ENCODE measurements around the gene DKK3.

Gene DKK3

DNA sequence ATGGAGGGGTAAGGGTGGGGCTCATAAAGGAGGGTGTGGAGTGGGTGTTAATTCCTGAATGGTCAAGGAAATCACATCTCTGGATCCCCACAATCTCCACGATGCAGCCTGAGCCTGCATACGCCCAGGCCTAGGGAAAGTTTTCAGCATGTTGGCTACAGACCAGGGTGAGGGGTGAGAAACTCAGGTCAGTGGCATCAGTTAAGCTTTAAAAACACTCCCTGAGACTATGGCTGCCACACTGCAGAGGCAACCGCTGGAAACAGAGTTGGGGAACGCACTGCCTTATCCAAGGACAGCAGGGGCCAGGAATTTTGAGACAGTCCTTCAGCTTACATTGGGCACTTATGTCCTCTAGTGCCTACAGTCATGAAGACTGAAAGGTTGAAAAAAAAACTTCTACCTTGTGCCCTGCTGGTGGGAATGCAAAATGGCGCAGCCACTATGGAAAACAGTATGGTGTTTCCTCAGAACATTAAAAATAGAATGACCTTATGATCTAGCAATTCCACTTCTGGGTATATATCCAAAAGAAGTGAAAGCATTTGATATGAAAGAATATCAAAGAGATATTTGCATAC is 19.7 kb downstream of the DKK3 start:
- no peak overlapping the region for H3K27ac ChIP-seq (ENCODE audit: low read depth, low read length)
- no peaks in the 10 kb centered on the region; the same call in 1 of the 2 replicates for H3K9me3 ChIP-seq (ENCODE audit: control insufficient read depth, insufficient read depth, low read depth, low read length)
- no peaks in the 10 kb centered on the region for H3K27me3 ChIP-seq (ENCODE audit: control insufficient read depth, insufficient read depth, low read length)
- peaks cover 31% of the 10 kb centered on the region for H3K4me1 ChIP-seq (ENCODE audit: control insufficient read depth, insufficient read depth, low read length)
- no peak overlapping the region for H3K4me3 ChIP-seq (ENCODE audit: low read depth, low read length)
- no peak overlapping the region for H3K9ac ChIP-seq (ENCODE audit: low read length)
- no peaks in the 10 kb centered on the region for H3K36me3 ChIP-seq (ENCODE audit: control insufficient read depth, insufficient read depth, low read length)

DNA sequence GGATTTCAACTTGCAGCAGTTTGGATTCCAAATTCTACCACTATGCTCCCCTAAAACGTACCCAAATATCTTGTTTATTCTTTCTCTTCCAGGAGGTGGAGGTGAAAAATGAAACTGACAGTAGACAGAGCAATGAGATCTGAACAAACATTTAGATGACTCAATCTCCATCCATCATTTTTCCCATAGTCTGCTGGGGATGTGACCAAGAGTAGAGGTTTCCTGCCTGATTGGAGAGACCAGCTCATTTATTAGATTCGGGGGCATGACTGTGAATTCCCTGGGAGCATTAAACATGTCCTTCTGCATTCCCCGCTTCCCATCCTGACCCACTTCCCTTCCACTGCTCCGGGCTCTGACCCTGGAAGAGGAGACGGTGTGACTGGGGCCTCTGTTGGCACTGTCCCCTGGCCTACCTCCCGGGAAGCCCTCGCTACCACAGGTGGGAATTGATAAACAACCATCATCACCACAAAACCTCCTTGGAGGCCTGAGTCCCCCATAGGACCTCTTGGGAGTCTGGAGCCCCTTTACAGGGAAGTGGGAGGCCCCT is 20.3 kb downstream of the DKK3 start:
- Histone ChIP-seq H3K36me3 (ENCODE audit: control insufficient read depth, insufficient read depth, low read length) (no peaks in the 10 kb centered on the region), H3K4me3 (ENCODE audit: low read depth, low read length) (no peak overlapping the region), H3K4me1 (ENCODE audit: control insufficient read depth, insufficient read depth, low read length) (peaks cover 27% of the 10 kb centered on the region), H3K27me3 (ENCODE audit: control insufficient read depth, insufficient read depth, low read length) (no peaks in the 10 kb centered on the region), H3K9ac (ENCODE audit: low read length) (no peak overlapping the region), H3K27ac (ENCODE audit: low read depth, low read length) (no peak overlapping the region), H3K9me3 (ENCODE audit: control insufficient read depth, insufficient read depth, low read depth, low read length) (no peaks in the 10 kb centered on the region; the same call in 1 of the 2 replicates)

DNA sequence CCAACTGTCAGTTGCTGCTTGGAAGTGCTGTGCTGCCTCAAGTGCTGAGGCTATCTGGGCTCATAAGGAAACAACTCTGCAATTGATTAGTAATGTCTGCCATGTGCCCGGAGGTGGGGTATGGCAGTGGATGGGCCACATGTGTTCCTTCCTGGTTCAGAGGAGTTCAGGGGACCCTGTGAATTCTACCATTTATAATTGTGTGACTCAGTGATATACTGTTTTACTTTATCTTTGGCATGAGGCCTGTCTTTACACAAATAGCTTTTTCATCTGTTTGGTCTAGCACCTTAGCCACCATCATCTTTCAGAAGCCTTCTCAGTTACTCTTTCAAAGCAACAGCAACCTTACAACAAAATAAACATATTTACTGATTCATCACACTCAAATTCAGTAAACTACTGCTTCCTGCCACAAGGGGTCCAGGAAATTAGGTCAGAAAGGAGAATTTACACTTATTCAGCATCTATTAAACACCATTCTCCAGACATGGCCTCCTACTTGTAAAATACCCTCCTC is 20.9 kb downstream of the DKK3 start:
- Histone ChIP-seq H3K9me3 (ENCODE audit: control insufficient read depth, insufficient read depth, low read depth, low read length) (no peaks in the 10 kb centered on the region; the same call in 1 of the 2 replicates), H3K4me1 (ENCODE audit: control insufficient read depth, insufficient read depth, low read length) (peaks cover 27% of the 10 kb centered on the region), H3K36me3 (ENCODE audit: control insufficient read depth, insufficient read depth, low read length) (no peaks in the 10 kb centered on the region), H3K27me3 (ENCODE audit: control insufficient read depth, insufficient read depth, low read length) (no peaks in the 10 kb centered on the region), H3K27ac (ENCODE audit: low read depth, low read length) (no peak overlapping the region), H3K4me3 (ENCODE audit: low read depth, low read length) (no peak overlapping the region), H3K9ac (ENCODE audit: low read length) (no peak overlapping the region)

DNA sequence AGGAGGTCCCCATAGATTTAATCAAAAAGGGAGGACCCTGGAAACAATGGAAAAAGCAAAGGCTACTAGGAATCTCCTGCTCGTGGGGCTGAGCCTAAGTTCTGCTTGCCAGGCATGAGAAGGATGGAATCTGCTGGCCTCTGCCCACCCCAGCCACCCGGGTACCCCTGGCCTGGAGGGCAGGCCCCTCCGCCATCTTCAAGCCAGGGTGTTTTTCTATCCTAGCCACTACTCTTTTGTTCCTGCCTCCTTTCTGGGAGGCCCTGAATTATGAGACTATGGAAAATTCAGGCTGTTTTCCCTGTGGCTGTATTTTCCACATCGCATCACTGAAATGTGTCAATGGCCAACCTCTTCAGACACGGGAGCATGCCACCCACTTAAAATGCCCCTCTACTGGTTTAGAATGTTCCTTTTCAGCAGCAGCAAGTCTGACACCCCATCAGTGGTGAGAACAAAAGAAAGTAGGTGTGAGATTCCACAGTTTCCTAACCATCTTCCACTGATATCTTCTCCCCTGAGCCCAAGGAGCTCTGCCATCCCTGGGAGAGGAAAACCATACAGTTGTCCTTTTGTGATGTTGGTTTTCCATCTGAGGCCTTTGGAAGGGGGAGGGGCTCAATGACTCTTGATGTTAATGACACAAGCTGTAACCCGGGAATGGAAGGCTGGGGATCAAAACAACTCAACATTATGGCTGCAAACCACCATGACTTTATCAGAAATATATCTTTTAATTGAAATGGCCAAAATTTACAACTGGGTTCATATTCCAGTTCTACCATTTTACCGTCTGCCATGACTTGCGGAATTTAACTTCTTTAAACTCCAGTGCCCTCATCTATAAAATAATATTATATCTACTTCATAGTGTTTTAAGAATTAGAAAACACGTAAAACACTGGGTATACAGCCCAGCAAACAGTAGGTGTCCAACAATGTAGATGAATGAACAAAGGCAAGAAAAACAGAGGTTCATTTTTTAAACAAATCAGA is 22.2 kb downstream of the DKK3 start:
- H3K27ac ChIP-seq (ENCODE audit: low read depth, low read length) = peak overlapping the region; percentile 66; the same call in 1 of the 2 replicates
- no peaks in the 10 kb centered on the region for H3K36me3 ChIP-seq (ENCODE audit: control insufficient read depth, insufficient read depth, low read length)
- peaks cover 4% of the 10 kb centered on the region; the same call in 1 of the 2 replicates for H3K9me3 ChIP-seq (ENCODE audit: control insufficient read depth, insufficient read depth, low read depth, low read length)
- H3K4me3 ChIP-seq (ENCODE audit: low read depth, low read length) = no peak overlapping the region
- H3K9ac ChIP-seq (ENCODE audit: low read length) = peak overlapping the region; percentile 46
- H3K4me1 ChIP-seq (ENCODE audit: control insufficient read depth, insufficient read depth, low read length) = peaks cover 27% of the 10 kb centered on the region
- no peaks in the 10 kb centered on the region for H3K27me3 ChIP-seq (ENCODE audit: control insufficient read depth, insufficient read depth, low read length)

DNA sequence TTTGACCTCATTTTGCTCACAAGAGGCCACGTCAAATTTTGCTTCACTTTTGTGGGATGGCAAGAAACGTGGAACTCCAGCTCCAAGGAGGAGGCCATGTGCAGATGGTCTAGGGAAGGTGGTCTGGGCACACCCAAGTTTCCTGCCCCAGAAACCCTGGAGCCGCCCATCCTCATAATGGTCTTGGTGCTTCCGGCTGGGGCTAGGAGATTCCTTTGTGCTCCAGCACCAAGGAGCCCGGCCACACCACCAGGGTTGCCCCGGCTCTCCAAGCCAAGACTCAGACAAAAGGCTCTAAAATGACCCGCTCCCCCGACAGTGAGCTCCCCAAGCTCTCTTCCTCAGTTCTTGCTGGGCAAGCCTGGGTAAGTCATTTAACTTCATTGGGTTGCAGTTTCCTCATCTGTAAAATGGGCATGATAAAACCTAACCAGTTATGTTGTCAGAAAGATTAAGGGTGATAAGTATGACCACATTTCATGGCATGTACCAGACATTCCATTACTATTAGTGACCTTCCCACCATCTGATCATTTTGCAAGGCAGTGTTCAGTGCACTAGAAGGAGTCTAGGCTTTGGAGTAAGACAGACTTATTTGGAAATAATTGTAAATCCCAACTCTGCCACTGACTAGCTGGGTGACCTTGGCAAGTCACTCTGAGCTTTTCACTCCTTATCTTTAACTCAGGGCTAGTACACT is 23.3 kb downstream of the DKK3 start:
- H3K27ac ChIP-seq (ENCODE audit: low read depth, low read length) = peak overlapping the region; percentile 56; the same call in 1 of the 2 replicates
- H3K9me3 ChIP-seq (ENCODE audit: control insufficient read depth, insufficient read depth, low read depth, low read length) = peaks cover 9% of the 10 kb centered on the region; the same call in 1 of the 2 replicates
- H3K4me1 ChIP-seq (ENCODE audit: control insufficient read depth, insufficient read depth, low read length) = peaks cover 30% of the 10 kb centered on the region
- H3K36me3 ChIP-seq (ENCODE audit: control insufficient read depth, insufficient read depth, low read length) = no peaks in the 10 kb centered on the region
- no peak overlapping the region for H3K4me3 ChIP-seq (ENCODE audit: low read depth, low read length)
- H3K27me3 ChIP-seq (ENCODE audit: control insufficient read depth, insufficient read depth, low read length) = no peaks in the 10 kb centered on the region
- peak overlapping the region; percentile 46 for H3K9ac ChIP-seq (ENCODE audit: low read length)

DNA sequence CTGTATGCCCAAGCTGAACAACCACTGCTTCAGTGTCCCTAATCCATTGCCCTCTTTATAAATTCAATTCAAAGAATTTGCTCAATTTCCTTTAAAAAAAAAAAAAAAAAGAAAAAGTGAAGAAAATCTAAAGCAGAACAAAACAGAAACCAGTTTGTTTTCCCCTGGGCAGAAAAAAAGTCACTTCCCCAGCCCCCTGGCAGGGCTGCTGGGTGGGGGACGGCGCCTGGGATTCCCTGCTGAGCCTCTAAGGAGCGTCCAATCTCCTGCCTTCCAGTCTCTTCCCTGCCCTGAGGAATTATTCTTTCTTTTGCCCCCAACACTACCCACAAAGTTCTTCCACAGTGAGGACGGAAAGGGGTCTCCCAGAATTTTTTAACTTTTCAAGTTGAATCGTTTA is 23.9 kb downstream of the DKK3 start:
- peak overlapping the region; percentile 56; the same call in 1 of the 2 replicates for H3K27ac ChIP-seq (ENCODE audit: low read depth, low read length)
- H3K9ac ChIP-seq (ENCODE audit: low read length) = no peak overlapping the region
- H3K9me3 ChIP-seq (ENCODE audit: control insufficient read depth, insufficient read depth, low read depth, low read length) = peaks cover 9% of the 10 kb centered on the region; the same call in 1 of the 2 replicates
- no peaks in the 10 kb centered on the region for H3K36me3 ChIP-seq (ENCODE audit: control insufficient read depth, insufficient read depth, low read length)
- peaks cover 36% of the 10 kb centered on the region for H3K4me1 ChIP-seq (ENCODE audit: control insufficient read depth, insufficient read depth, low read length)
- no peaks in the 10 kb centered on the region for H3K27me3 ChIP-seq (ENCODE audit: control insufficient read depth, insufficient read depth, low read length)
- no peak overlapping the region for H3K4me3 ChIP-seq (ENCODE audit: low read depth, low read length)

DNA sequence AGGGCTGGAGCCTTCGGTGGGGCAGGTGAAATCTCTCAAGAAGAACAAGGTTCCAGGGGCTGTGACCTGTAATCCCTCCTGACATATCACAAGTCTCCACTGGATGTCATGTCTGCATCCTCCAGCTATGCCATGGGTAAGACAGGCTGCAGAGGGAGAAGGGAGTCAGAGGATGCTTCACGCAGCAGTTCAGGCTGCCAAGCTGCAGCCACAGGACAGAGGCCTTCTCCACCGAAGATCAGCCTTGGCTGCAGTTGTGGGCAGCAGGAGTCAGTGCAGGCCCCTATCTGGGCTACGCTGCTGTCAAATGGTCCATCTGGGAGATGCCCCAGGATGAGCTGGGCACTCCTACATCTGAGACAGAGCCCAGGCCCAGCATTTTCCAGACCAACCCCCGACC is 25.0 kb downstream of the DKK3 start:
- H3K4me3 ChIP-seq (ENCODE audit: low read depth, low read length) = no peak overlapping the region
- H3K9me3 ChIP-seq (ENCODE audit: control insufficient read depth, insufficient read depth, low read depth, low read length) = peaks cover 9% of the 10 kb centered on the region; the same call in 1 of the 2 replicates
- no peak overlapping the region for H3K27ac ChIP-seq (ENCODE audit: low read depth, low read length)
- no peaks in the 10 kb centered on the region for H3K36me3 ChIP-seq (ENCODE audit: control insufficient read depth, insufficient read depth, low read length)
- no peaks in the 10 kb centered on the region for H3K27me3 ChIP-seq (ENCODE audit: control insufficient read depth, insufficient read depth, low read length)
- H3K9ac ChIP-seq (ENCODE audit: low read length) = no peak overlapping the region
- peaks cover 41% of the 10 kb centered on the region for H3K4me1 ChIP-seq (ENCODE audit: control insufficient read depth, insufficient read depth, low read length)

DNA sequence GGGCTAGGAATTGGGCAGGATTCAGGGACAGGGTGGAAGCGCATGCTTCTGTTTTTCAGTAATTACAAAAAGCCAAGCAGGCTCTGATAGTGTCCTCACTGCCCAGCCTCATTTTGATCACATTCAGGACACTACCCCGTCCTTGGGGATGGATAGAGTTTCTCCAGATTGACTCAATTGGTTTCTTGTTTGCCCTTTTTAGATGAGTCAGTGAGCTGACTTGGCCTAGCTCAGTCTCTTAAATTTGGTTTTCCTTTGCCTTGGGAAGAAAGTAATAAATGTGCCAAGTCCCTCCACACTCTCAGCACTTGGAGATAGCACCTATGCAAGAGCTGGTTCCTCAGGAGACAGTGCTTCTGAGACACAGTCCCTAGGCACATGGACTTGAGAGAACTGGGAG is 25.5 kb downstream of the DKK3 start:
- H3K27ac ChIP-seq (ENCODE audit: low read depth, low read length) = no peak overlapping the region
- H3K4me3 ChIP-seq (ENCODE audit: low read depth, low read length) = no peak overlapping the region
- peaks cover 41% of the 10 kb centered on the region for H3K4me1 ChIP-seq (ENCODE audit: control insufficient read depth, insufficient read depth, low read length)
- H3K9me3 ChIP-seq (ENCODE audit: control insufficient read depth, insufficient read depth, low read depth, low read length) = peaks cover 9% of the 10 kb centered on the region; the same call in 1 of the 2 replicates
- no peaks in the 10 kb centered on the region for H3K36me3 ChIP-seq (ENCODE audit: control insufficient read depth, insufficient read depth, low read length)
- H3K27me3 ChIP-seq (ENCODE audit: control insufficient read depth, insufficient read depth, low read length) = no peaks in the 10 kb centered on the region
- no peak overlapping the region for H3K9ac ChIP-seq (ENCODE audit: low read length)

DNA sequence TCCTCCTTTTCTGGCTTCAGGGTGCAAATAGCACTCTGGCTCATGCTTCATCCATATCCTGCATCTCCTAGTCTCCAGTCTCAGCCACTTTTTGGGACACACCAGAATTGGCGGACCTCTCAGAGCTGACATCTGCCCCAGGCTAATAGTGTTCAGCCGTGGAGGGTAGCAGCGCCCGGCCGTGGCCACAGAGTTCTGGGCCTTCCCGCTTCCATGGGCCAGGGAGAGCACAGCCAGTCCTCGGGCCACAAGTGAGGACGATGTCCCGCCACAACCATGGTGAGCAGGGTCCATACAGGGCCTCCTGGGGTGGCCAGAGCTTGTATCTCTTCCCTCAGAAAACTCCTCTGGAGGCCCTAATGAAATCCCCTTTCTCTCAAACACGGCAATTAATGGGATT is 26.0 kb downstream of the DKK3 start:
- Histone ChIP-seq H3K9ac (ENCODE audit: low read length) (no peak overlapping the region), H3K9me3 (ENCODE audit: control insufficient read depth, insufficient read depth, low read depth, low read length) (peaks cover 9% of the 10 kb centered on the region; the same call in 1 of the 2 replicates), H3K4me3 (ENCODE audit: low read depth, low read length) (no peak overlapping the region), H3K36me3 (ENCODE audit: control insufficient read depth, insufficient read depth, low read length) (no peaks in the 10 kb centered on the region), H3K27ac (ENCODE audit: low read depth, low read length) (no peak overlapping the region), H3K4me1 (ENCODE audit: control insufficient read depth, insufficient read depth, low read length) (peaks cover 44% of the 10 kb centered on the region), H3K27me3 (ENCODE audit: control insufficient read depth, insufficient read depth, low read length) (no peaks in the 10 kb centered on the region)

DNA sequence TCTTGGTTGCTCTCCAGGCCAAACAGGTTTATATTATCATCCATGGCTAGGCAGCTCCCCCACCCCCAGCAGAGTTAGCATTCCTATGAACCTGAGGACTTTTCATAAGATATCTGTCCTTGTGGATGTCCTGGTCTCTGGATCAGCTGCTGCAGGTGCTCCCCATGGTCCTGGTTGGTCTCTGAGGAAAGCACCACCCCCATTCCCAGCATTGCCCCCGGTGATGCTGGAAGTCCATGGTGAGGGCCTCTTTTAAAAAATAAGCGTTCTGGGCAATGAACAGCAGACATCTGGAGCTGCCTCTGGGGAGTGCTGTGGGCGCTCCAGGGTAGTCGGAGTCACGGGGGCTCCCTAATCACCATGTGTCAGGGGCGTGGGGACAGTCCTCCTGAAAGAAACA is 26.6 kb downstream of the DKK3 start:
- H3K4me3 ChIP-seq (ENCODE audit: low read depth, low read length) = no peak overlapping the region
- H3K9me3 ChIP-seq (ENCODE audit: control insufficient read depth, insufficient read depth, low read depth, low read length) = peaks cover 9% of the 10 kb centered on the region; the same call in 1 of the 2 replicates
- no peak overlapping the region for H3K27ac ChIP-seq (ENCODE audit: low read depth, low read length)
- H3K9ac ChIP-seq (ENCODE audit: low read length) = no peak overlapping the region
- H3K36me3 ChIP-seq (ENCODE audit: control insufficient read depth, insufficient read depth, low read length) = no peaks in the 10 kb centered on the region
- no peaks in the 10 kb centered on the region for H3K27me3 ChIP-seq (ENCODE audit: control insufficient read depth, insufficient read depth, low read length)
- peaks cover 48% of the 10 kb centered on the region for H3K4me1 ChIP-seq (ENCODE audit: control insufficient read depth, insufficient read depth, low read length)
